Hepatocyte (in vitro differentiated cells): ENCODE results near the gene GCNT3. TPM values are rescaled to one million over a fixed set of nuclear protein-coding genes. Genes with fewer than 3 reads are reported as not detected.
A peak's percentile ranks its signal among the peaks of the same experiment; 100 is the strongest.

Source experiments
- DNase-seq: peaks from one replicate; pipeline ENCODE4 v3.0.0-alpha.2; 2016; ENCODE audit warnings: low spot score
- H2AFZ ChIP-seq: fragments of 200-600 bp; sonication (generic); 2 replicates; pipeline ENCODE4 v1.6.0; 2016; ENCODE audit warnings: antibody characterized with exemption, mild to moderate bottlenecking
- H3K27ac ChIP-seq: fragments of 200-600 bp; sonication (generic); 2 replicates; pipeline ENCODE4 v1.5.1; 2016; ENCODE audit warnings: mild to moderate bottlenecking
- H3K27me3 ChIP-seq: fragments of 200-600 bp; sonication (generic); 2 replicates; pipeline ENCODE4 v1.6.1; 2016
- H3K36me3 ChIP-seq: fragments of 200-600 bp; sonication (generic); replicated peaks from 2 replicates; pipeline ENCODE4 v1.5.1; 2016; ENCODE audit warnings: low read depth; ENCODE audit not compliant: insufficient read depth
- H3K4me1 ChIP-seq: fragments of 200-600 bp; sonication (generic); 2 replicates; pipeline ENCODE4 v1.5.1; 2016; ENCODE audit warnings: mild to moderate bottlenecking, moderate library complexity; ENCODE audit not compliant: insufficient read depth
- H3K4me2 ChIP-seq: fragments of 200-600 bp; sonication (generic); 2 replicates; pipeline ENCODE4 v1.6.0; 2016
- H3K4me3 ChIP-seq: fragments of 200-600 bp; sonication (generic); 2 replicates; pipeline ENCODE4 v1.5.1; 2016; ENCODE audit warnings: mild to moderate bottlenecking
- H3K79me2 ChIP-seq: fragments of 200-600 bp; sonication (generic); 2 replicates; pipeline ENCODE4 v1.6.0; 2017; ENCODE audit warnings: mild to moderate bottlenecking
- H3K9me2 ChIP-seq: fragments of 200-600 bp; sonication (generic); replicated peaks from 2 replicates; pipeline ENCODE4 v1.6.0; 2017; ENCODE audit warnings: mild to moderate bottlenecking; ENCODE audit not compliant: insufficient read depth
- H3K9me3 ChIP-seq: fragments of 200-600 bp; sonication (generic); 2 replicates; pipeline ENCODE4 v1.5.1; 2016; ENCODE audit warnings: low read depth, mild to moderate bottlenecking
- H4K20me1 ChIP-seq: fragments of 200-600 bp; sonication (generic); 2 replicates; pipeline ENCODE4 v1.6.0; 2016; ENCODE audit warnings: mild to moderate bottlenecking; ENCODE audit not compliant: insufficient read depth, poor library complexity, severe bottlenecking
- EZH2 ChIP-seq: fragments of 200-600 bp; sonication (generic); IDR thresholded peaks from 2 replicates; pipeline ENCODE4 v1.6.1; 2016; ENCODE audit warnings: antibody characterized with exemption, mild to moderate bottlenecking, borderline replicate concordance
- EZH2phosphoT487 ChIP-seq: fragments of 200-600 bp; sonication (generic); IDR thresholded peaks from one replicate; pipeline ENCODE4 v1.6.1; 2018; ENCODE audit warnings: antibody characterized with exemption, mild to moderate bottlenecking, low read depth, moderate library complexity; ENCODE audit not compliant: unreplicated experiment, severe bottlenecking
- WGBS: methylation state at CpG from one replicate; pipeline ENCODE4 v1.1.6; 2016; ENCODE audit warnings: low lambda C conversion rate; ENCODE audit errors: missing lambda C conversion rate; 5-methylcytosine and 5-hydroxymethylcytosine counted together
- polyA plus RNA-seq: library from polyadenylated mRNA; unstranded; fragments of >200 nt; fragmentation: Nextera tagmentation; extraction: Ambion mirVana; gene quantifications from 2 replicates; pipeline ENCODE4 v1.2.1, GENCODE V29; 2016
- total RNA-seq: library from RNA; depleted of rRNA; stranded (reverse); fragments of >200 nt; gene quantifications from 2 replicates; pipeline ENCODE4 v1.2.3, GENCODE V29; 2014
- TF ChIP-seq, protein P1 (sequence below): fragments of 200-600 bp; sonication (generic); IDR thresholded peaks from 2 replicates; pipeline ENCODE4 v1.5.1; 2016; ENCODE audit warnings: antibody characterized with exemption, mild to moderate bottlenecking; ENCODE audit not compliant: poor library complexity

GCNT3 gene
- total and polyA plus RNA-seq, 2 experiments from 2014 or later: 19.9 to 21.6 TPM

DNA sequence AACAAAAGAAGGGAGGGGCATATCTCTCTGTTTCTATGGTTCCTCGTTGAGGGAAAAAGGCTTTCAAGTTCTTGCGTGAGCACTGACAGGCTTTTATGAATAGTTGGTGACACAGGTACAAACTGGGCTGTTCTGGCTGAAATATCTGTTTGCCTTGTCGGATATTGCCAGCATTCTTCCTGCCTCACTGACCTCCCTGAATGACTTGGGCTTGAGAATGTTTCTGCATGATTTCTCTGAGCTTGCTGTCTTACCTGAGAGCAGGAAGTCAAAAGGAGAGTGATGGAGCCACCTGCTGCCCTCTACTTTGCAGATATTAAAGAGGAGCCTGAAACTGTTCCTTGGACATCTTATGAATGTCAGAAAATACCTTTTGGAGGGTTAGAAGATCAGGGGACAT lies 4.8 kb downstream of the GCNT3 start:
- no peaks in the 10 kb centered on the region for H4K20me1 ChIP-seq
- H3K4me3 ChIP-seq: no peak overlapping the region
- H3K36me3 ChIP-seq: no peaks in the 10 kb centered on the region
- H3K9me2 ChIP-seq: no peaks in the 10 kb centered on the region
- H3K9me3 ChIP-seq: no peaks in the 10 kb centered on the region
- H3K4me2 ChIP-seq: peak overlapping the region; percentile 19
- TF ChIP-seq, protein P1, sequence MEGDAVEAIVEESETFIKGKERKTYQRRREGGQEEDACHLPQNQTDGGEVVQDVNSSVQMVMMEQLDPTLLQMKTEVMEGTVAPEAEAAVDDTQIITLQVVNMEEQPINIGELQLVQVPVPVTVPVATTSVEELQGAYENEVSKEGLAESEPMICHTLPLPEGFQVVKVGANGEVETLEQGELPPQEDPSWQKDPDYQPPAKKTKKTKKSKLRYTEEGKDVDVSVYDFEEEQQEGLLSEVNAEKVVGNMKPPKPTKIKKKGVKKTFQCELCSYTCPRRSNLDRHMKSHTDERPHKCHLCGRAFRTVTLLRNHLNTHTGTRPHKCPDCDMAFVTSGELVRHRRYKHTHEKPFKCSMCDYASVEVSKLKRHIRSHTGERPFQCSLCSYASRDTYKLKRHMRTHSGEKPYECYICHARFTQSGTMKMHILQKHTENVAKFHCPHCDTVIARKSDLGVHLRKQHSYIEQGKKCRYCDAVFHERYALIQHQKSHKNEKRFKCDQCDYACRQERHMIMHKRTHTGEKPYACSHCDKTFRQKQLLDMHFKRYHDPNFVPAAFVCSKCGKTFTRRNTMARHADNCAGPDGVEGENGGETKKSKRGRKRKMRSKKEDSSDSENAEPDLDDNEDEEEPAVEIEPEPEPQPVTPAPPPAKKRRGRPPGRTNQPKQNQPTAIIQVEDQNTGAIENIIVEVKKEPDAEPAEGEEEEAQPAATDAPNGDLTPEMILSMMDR: peak; percentile 32
- TF ChIP-seq EZH2phosphoT487: no peak
- no peaks in the 10 kb centered on the region for H3K4me1 ChIP-seq
- 63% methylated on average over 3 of the region's 3 CpGs for WGBS
- peaks cover 4% of the 10 kb centered on the region for H3K79me2 ChIP-seq
- H3K27me3 ChIP-seq: no peaks in the 10 kb centered on the region
- peak; percentile 43 for DNase-seq
- H3K27ac ChIP-seq: peak overlapping the region; percentile 72
- H2AFZ ChIP-seq: no peak overlapping the region

DNA sequence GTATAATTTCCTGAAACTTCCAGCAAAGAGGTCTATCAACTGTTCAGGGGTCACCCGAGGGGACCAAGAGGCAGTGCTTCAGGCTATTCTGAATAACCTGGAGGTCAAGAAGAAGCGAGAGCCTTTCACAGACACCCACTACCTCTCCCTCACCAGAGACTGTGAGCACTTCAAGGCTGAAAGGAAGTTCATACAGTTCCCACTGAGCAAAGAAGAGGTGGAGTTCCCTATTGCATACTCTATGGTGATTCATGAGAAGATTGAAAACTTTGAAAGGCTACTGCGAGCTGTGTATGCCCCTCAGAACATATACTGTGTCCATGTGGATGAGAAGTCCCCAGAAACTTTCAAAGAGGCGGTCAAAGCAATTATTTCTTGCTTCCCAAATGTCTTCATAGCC lies 6.8 kb downstream of the GCNT3 start:
- Histone ChIP-seq H3K36me3 (no peaks in the 10 kb centered on the region), H3K27ac (no peak overlapping the region), H3K27me3 (no peaks in the 10 kb centered on the region), H3K79me2 (peaks cover 4% of the 10 kb centered on the region), H3K4me2 (no peak overlapping the region), H4K20me1 (no peaks in the 10 kb centered on the region), H3K9me2 (no peaks in the 10 kb centered on the region), H3K4me1 (no peaks in the 10 kb centered on the region), H2AFZ (no peak overlapping the region), H3K9me3 (no peaks in the 10 kb centered on the region), H3K4me3 (no peak overlapping the region)
- 85% methylated on average over 4 of the region's 4 CpGs for WGBS
- TF ChIP-seq, protein P1: no peak
- TF ChIP-seq EZH2: no peak
- no peak for TF ChIP-seq EZH2phosphoT487
- DNase-seq: no peak

DNA sequence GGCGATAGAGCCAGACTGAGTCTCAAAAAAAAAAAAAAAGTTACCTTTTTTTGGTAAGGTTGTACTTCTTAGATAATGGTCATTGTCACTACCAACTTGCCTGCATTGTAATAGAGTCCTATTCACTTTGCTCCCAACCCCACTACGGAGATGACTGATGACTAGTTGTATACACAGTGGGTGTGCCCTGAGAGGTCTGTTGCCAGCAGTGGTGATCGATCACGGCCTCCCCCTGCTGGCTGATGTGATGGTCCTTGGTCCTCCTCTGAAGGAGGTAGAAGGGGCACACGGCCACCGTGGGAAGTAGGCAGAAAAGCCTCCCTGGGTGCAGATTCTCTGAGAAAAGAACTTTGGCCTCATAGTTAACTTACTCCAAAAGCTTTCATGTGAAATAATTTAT lies 10.7 kb downstream of the GCNT3 start:
- H2AFZ ChIP-seq: no peak overlapping the region
- TF ChIP-seq EZH2phosphoT487: no peak
- TF ChIP-seq, protein P1: peak; percentile 48
- TF ChIP-seq EZH2: no peak
- no peaks in the 10 kb centered on the region for H3K27me3 ChIP-seq
- H3K36me3 ChIP-seq: no peaks in the 10 kb centered on the region
- no peak overlapping the region for H3K4me3 ChIP-seq
- no peak overlapping the region for H3K4me2 ChIP-seq
- peak; percentile 78 for DNase-seq
- H3K27ac ChIP-seq: no peak overlapping the region
- H3K4me1 ChIP-seq: no peaks in the 10 kb centered on the region
- WGBS: 21% methylated on average over 6 of the region's 6 CpGs
- no peaks in the 10 kb centered on the region for H3K9me3 ChIP-seq
- no peaks in the 10 kb centered on the region for H4K20me1 ChIP-seq
- H3K79me2 ChIP-seq: no peaks in the 10 kb centered on the region
- no peaks in the 10 kb centered on the region for H3K9me2 ChIP-seq

DNA sequence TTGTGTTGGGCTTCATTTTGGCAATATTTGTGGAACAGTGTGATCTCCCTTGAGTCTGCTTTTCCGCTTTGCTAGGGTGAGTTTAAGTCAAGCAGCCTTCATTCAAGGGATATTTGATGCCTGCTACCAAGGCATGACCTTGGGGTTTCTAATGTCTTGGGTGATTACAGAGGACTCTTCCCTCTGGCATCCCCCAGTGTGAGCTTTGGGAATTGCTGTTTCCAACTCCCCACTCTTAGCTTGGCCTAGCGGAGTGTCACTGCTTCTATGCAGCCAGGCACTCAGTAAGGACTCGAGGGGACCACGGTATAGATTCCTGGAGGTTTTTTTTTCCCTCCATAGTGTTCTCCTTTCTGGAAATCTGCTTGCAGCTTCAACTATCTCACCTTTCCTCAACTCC lies 21.1 kb downstream of the GCNT3 start:
- DNase-seq: peak; percentile 18
- no peak for TF ChIP-seq EZH2
- TF ChIP-seq EZH2phosphoT487: no peak
- TF ChIP-seq, protein P1: peak; percentile 11
- no peaks in the 10 kb centered on the region for H3K9me3 ChIP-seq
- no peaks in the 10 kb centered on the region for H3K79me2 ChIP-seq
- H4K20me1 ChIP-seq: no peaks in the 10 kb centered on the region
- no peak overlapping the region for H2AFZ ChIP-seq
- no peaks in the 10 kb centered on the region for H3K4me1 ChIP-seq
- no peaks in the 10 kb centered on the region for H3K27me3 ChIP-seq
- no peak overlapping the region for H3K4me2 ChIP-seq
- no peak overlapping the region for H3K4me3 ChIP-seq
- no peak overlapping the region for H3K27ac ChIP-seq
- 62% methylated on average over 4 of the region's 4 CpGs for WGBS
- H3K9me2 ChIP-seq: no peaks in the 10 kb centered on the region
- H3K36me3 ChIP-seq: no peaks in the 10 kb centered on the region
